ENCODE measurements around the gene KLRC1.
"Not testable (repeated sequence)": the region's sequence is repeated elsewhere in the genome, so short reads cannot be mapped to it uniquely, and the experiment has no call there.

Gene KLRC1

GRCh38 chr12:10453156-10453555, at the start of gene KLRC1:
Gene KLRC1, minus strand, starts transcription at chr12:10453377. Its CDS starts 2,221 bp downstream, at chr12:10451156.
- no peak for DNase-seq

- DNase-seq, result no peak
Measured at GRCh38 chr12:10501030-10501429, 47.9 kb upstream of the KLRC1 start.

GRCh38 chr12:10498042-10498441, 44.9 kb upstream of the KLRC1 start:
- DNase-seq, result no peak

GRCh38 chr12:10497602-10498001, 44.4 kb upstream of the KLRC1 start:
- DNase-seq, result peak; percentile 61 to 66

- DNase-seq, result no peak
Measured at GRCh38 chr12:10491766-10492165, 38.6 kb upstream of the KLRC1 start.

GRCh38 chr12:10487328-10487727, 34.2 kb upstream of the KLRC1 start:
- not testable (repeated sequence) for DNase-seq

- not testable (repeated sequence) for DNase-seq
Measured at GRCh38 chr12:10481901-10482300, 28.7 kb upstream of the KLRC1 start.

- not testable (repeated sequence) for DNase-seq
Measured at GRCh38 chr12:10472808-10473207, 19.6 kb upstream of the KLRC1 start.

GRCh38 chr12:10469701-10470100, 16.5 kb upstream of the KLRC1 start:
- DNase-seq, result no peak

GRCh38 chr12:10466311-10466710, 13.1 kb upstream of the KLRC1 start:
- DNase-seq, result no peak

- no peak for DNase-seq
Measured at GRCh38 chr12:10457760-10458159, 4.6 kb upstream of the KLRC1 start.

GRCh38 chr12:10456856-10457255, 3.7 kb upstream of the KLRC1 start:
- DNase-seq, result no peak

- no peak for DNase-seq
Measured at GRCh38 chr12:10455766-10456165, 2.6 kb upstream of the KLRC1 start.

- no peak for DNase-seq
Measured at GRCh38 chr12:10454531-10454930, 1.4 kb upstream of the KLRC1 start.

- DNase-seq, result no peak
Measured at GRCh38 chr12:10448236-10448635, 4.9 kb downstream of the KLRC1 start.

GRCh38 chr12:10446052-10446451, 7.1 kb downstream of the KLRC1 start:
- not testable (repeated sequence) for DNase-seq

GRCh38 chr12:10441144-10441543, 12.0 kb downstream of the KLRC1 start:
- not testable (repeated sequence) for DNase-seq

- not testable (repeated sequence) for DNase-seq
Measured at GRCh38 chr12:10439608-10440274, 13.4 kb downstream of the KLRC1 start.

GRCh38 chr12:10437601-10438000, 15.6 kb downstream of the KLRC1 start:
- not testable (repeated sequence) for DNase-seq

- DNase-seq, result not testable (repeated sequence)
Measured at GRCh38 chr12:10435816-10436215, 17.4 kb downstream of the KLRC1 start, which contains the start of gene KLRC2. Gene KLRC2, minus strand, starts transcription at chr12:10436010. Its CDS starts 24 bp downstream, at chr12:10435986.

- DNase-seq, result not testable (repeated sequence)
Measured at GRCh38 chr12:10430623-10431022, 22.6 kb downstream of the KLRC1 start.

- DNase-seq, result not testable (repeated sequence)
Measured at GRCh38 chr12:10425938-10426337, 27.2 kb downstream of the KLRC1 start.

- not testable (repeated sequence) for DNase-seq
Measured at GRCh38 chr12:10424260-10424899, 28.8 kb downstream of the KLRC1 start.

- DNase-seq, result not testable (repeated sequence)
Measured at GRCh38 chr12:10422159-10422558, 31.0 kb downstream of the KLRC1 start.

Measured in activated T-cell treated with anti-CD3 and anti-CD28 coated beads, Interleukin-2, amount 50 U/mL, for 48 hours (primary cell).